Fibroblast of lung (primary cell): ENCODE measurements around the gene USP47. TPM values are rescaled to one million over a fixed set of nuclear protein-coding genes. Genes with fewer than 3 reads are reported as not detected.

ENCODE experiments used
- DNase-seq, 2 donors: peaks; one replicate each; pipeline versions ENCODE4 v3.0.0 to v3.0.0-alpha.2; 2010; ENCODE audit warnings: low read depth in 2 of 2
- H2AFZ ChIP-seq: 2 replicates; pipeline ENCODE4 v1.5.1; 2012; ENCODE audit warnings: low read length, control low read depth, inconsistent platforms
- H3K27ac ChIP-seq: 2 replicates; pipeline ENCODE4 v1.5.1; 2011; ENCODE audit warnings: low read length, control low read depth; ENCODE audit not compliant: insufficient read depth
- H3K27me3 ChIP-seq: 2 replicates; pipeline ENCODE4 v1.5.1; 2011; ENCODE audit warnings: mild to moderate bottlenecking, low read length; ENCODE audit not compliant: control insufficient read depth, insufficient read depth
- H3K36me3 ChIP-seq: 2 replicates; pipeline ENCODE4 v1.5.1; 2011; ENCODE audit warnings: low read length; ENCODE audit not compliant: control insufficient read depth, insufficient read depth
- H3K4me1 ChIP-seq: 2 replicates; pipeline ENCODE4 v1.5.1; 2011; ENCODE audit warnings: low read length; ENCODE audit not compliant: control insufficient read depth, insufficient read depth; ENCODE audit errors: extremely low read depth
- H3K4me2 ChIP-seq: 2 replicates; pipeline ENCODE4 v1.5.1; 2011; ENCODE audit warnings: low read length, control low read depth; ENCODE audit not compliant: insufficient read depth; ENCODE audit errors: extremely low read depth
- H3K4me3 ChIP-seq, 4 experiments: fragments of 200-600 bp in 1 of 4; sonication (generic) in 1 of 4; replicated peaks in 1 of 4; 2 replicates each; pipeline ENCODE4 v1.5.1; 2011 to 2016; ENCODE audit warnings: low read length in 4 of 4, low read depth in 3 of 4, mild to moderate bottlenecking in 3 of 4, control low read depth in 2 of 4, inconsistent platforms in 1 of 4, mixed read lengths in 1 of 4; ENCODE audit not compliant: insufficient read depth in 1 of 4; ENCODE audit errors: control extremely low read depth in 1 of 4
- H3K79me2 ChIP-seq: 2 replicates; pipeline ENCODE4 v1.5.1; 2012; ENCODE audit warnings: mild to moderate bottlenecking, low read length, inconsistent platforms; ENCODE audit not compliant: control insufficient read depth, insufficient read depth
- H3K9ac ChIP-seq: 2 replicates; pipeline ENCODE4 v1.5.1; 2011; ENCODE audit warnings: mild to moderate bottlenecking, low read length, control low read depth; ENCODE audit not compliant: insufficient read depth
- H3K9me3 ChIP-seq: 2 replicates; pipeline ENCODE4 v1.5.1; 2012; ENCODE audit warnings: low read depth, low read length; ENCODE audit not compliant: control insufficient read depth, insufficient read depth
- H4K20me1 ChIP-seq: 2 replicates; pipeline ENCODE4 v1.5.1; 2011; ENCODE audit warnings: low read length; ENCODE audit not compliant: control insufficient read depth, insufficient read depth; ENCODE audit errors: extremely low read depth
- EZH2 ChIP-seq: IDR thresholded peaks from 2 replicates; pipeline ENCODE4 v1.5.1; 2012; ENCODE audit warnings: low read length, control low read depth, mild to moderate bottlenecking; ENCODE audit errors: missing control alignments
- polyA plus RNA-seq, 2 donors: library from polyadenylated mRNA; depleted of rRNA in 1 of 2; stranded (reverse) in 1 of 2; unstranded in 1 of 2; fragments of >200 nt; gene quantifications; 2 replicates each; pipeline ENCODE4 v1.2.1, GENCODE V29; 2011 to 2012; ENCODE audit warnings: missing spikeins in 1 of 2
- total RNA-seq: library from RNA; depleted of rRNA; stranded (reverse); fragments of >200 nt; gene quantifications from 2 replicates; pipeline ENCODE4 v1.2.1, GENCODE V29; 2014
- TF ChIP-seq, protein P1 (sequence below), 2 donors: IDR thresholded peaks in 1 of 2; conservative IDR thresholded peaks in 1 of 2; 1 replicate in 1 of 2; 2 replicates in 1 of 2; pipeline ENCODE4 v1.5.1; 2011 to 2012; ENCODE audit warnings: low read length in 2 of 2, control low read depth in 1 of 2, inconsistent platforms in 1 of 2, low read depth in 1 of 2, mild to moderate bottlenecking in 1 of 2

The USP47 gene
- total and polyA plus RNA-seq, 2 donors (not counting 1 experiment from before 2014, with no cell fraction given), result 40.3 to 162 TPM

DNA sequence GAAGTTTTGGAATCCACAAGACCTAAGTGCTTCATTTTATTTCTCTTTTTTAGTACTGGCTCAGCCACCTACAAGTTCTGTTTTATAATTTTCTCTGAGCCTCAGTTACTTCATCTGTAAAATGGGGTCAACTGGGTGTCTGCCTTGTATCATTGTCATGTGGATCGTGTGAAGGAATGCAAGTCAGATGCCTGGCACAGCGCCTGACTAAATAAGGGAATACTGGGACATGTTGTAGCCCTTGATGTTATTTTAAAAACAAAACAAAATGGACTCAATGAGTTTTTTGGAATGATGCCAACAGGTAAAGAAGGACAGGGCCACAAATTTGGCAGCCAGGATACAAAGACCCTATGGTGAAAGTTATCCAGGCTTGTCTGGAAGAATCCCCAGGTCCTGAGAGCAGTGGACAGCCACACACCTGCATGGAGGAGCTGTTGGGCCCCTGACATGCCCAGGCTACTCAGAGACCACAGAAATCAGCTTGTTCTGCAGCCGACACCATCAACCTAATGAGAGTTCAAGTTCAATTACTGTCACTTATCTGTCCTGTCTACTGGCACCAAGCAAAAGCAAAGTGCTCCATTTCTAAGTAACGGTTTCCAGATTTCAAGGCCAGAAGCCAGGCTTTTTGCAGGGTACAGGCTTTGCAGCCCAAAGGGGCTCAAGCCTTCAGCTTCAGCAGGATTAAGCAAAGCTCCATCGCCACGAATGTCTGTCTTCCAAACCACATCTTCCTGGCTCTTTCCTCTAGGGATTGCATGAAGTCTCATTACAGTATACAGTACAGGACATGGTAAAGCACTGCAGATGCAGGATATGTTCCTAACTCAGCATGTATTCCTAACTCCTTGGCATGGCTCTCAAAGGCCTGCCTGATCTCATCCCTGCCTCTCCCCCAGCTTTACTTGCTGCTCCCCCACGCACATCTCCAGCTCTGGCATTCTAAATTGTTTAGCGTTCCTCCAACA lies 148.3 kb downstream of the USP47 start:
- peak in 1 of 2 donors; percentile 38 for DNase-seq

DNA sequence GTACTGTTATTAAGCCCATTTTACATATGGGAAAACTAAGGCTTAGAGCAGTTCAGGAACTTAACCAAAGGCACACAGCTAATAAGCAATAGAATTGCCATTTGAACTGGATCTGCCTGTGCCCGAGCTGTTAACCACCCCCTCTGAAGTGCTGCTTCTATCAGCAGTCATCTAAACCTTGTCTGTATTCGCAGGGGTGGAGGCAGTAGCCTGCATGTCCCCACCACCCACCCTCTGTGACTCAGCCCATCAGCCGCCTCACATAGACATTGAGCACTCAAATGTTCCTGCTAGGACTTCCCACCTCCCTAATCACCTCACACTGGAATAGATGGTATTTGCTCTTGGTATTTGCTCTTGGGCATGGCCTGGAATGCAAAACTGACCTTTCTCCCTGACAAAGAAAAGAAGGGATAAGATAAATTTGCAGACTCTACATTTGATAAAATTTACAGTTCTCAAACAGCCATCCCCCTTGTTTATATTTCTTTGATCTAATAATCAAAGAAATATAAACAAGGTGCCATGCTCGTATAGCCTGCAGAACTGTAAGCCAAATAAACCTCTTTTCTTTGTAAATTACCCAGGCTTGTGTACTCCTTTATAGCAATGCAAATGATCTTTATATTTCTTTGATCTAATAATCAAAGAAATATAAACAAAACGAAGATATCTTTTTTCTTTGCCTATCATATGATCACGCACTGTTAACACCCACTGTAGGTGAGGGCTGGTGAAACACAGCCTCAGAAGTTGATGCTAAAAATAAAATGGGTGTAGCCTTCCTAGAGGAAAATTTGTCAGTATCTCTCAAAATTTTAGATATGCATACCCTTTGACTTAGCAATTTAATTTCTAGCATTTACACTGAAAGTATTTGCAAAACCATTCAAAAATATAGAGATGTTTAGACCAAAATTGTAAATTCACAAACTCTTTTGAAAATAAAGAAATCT lies 150.8 kb downstream of the USP47 start:
- H4K20me1 ChIP-seq, result no peaks in the 10 kb centered on the region
- peak in 1 of 2 donors; percentile 79 for DNase-seq
- H3K36me3 ChIP-seq, result peaks cover 17% of the 10 kb centered on the region
- H3K4me1 ChIP-seq, result peaks cover 34% of the 10 kb centered on the region
- no peak overlapping the region for H3K9ac ChIP-seq
- H2AFZ ChIP-seq, result no peak overlapping the region
- no peak overlapping the region for H3K4me2 ChIP-seq
- TF ChIP-seq, protein P1, sequence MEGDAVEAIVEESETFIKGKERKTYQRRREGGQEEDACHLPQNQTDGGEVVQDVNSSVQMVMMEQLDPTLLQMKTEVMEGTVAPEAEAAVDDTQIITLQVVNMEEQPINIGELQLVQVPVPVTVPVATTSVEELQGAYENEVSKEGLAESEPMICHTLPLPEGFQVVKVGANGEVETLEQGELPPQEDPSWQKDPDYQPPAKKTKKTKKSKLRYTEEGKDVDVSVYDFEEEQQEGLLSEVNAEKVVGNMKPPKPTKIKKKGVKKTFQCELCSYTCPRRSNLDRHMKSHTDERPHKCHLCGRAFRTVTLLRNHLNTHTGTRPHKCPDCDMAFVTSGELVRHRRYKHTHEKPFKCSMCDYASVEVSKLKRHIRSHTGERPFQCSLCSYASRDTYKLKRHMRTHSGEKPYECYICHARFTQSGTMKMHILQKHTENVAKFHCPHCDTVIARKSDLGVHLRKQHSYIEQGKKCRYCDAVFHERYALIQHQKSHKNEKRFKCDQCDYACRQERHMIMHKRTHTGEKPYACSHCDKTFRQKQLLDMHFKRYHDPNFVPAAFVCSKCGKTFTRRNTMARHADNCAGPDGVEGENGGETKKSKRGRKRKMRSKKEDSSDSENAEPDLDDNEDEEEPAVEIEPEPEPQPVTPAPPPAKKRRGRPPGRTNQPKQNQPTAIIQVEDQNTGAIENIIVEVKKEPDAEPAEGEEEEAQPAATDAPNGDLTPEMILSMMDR (conservative IDR thresholded peaks at IDR 0.05 in 1 of 2, IDR thresholded peaks at IDR 0.05 in 1 of 2; ENCODE audit: low read depth in 1 of 2, low read length in 2 of 2), result no peak
- TF ChIP-seq EZH2, result no peak
- H3K79me2 ChIP-seq, result peaks cover 11% of the 10 kb centered on the region
- no peak overlapping the region for H3K4me3 ChIP-seq
- H3K27me3 ChIP-seq, result no peaks in the 10 kb centered on the region
- no peak overlapping the region for H3K27ac ChIP-seq
- H3K9me3 ChIP-seq, result no peaks in the 10 kb centered on the region

More for the DNA sequence above, 148.3 kb downstream of the USP47 start:
- H3K9me3 ChIP-seq, result no peaks in the 10 kb centered on the region
- H3K36me3 ChIP-seq, result peaks cover 4% of the 10 kb centered on the region
- no peaks in the 10 kb centered on the region for H3K27me3 ChIP-seq
- no peak overlapping the region for H2AFZ ChIP-seq
- no peak overlapping the region for H3K4me2 ChIP-seq
- no peak overlapping the region for H3K9ac ChIP-seq
- no peak for TF ChIP-seq EZH2
- TF ChIP-seq, protein P1 (conservative IDR thresholded peaks at IDR 0.05 in 1 of 2, IDR thresholded peaks at IDR 0.05 in 1 of 2; ENCODE audit: low read depth in 1 of 2, low read length in 2 of 2), result no peak
- H3K79me2 ChIP-seq, result peaks cover 12% of the 10 kb centered on the region
- H3K4me1 ChIP-seq, result peaks cover 52% of the 10 kb centered on the region
- H3K27ac ChIP-seq, result no peak overlapping the region
- H4K20me1 ChIP-seq, result no peaks in the 10 kb centered on the region
- no peak overlapping the region for H3K4me3 ChIP-seq

DNA sequence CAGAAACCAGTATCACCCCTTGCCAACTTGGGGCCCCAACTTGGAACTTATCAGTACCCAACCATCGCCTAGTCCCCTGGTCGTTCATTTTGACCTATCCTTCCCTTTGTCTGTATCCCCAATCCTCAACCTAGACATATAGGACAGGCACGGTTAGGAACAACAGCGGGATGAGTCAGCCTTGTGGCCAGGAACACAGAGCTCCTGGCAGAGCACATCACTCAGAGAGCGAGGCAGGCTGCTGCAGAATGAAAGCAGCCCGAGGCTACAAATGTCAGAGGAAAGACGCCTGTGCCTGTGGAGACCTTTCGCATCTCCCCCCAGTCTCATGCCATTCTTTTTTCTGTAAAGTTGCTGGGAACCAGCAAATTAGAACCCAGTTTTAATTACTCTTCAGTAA lies 152.1 kb downstream of the USP47 start:
- H4K20me1 ChIP-seq, result no peaks in the 10 kb centered on the region
- peak overlapping the region; percentile 1 for H3K4me2 ChIP-seq
- H3K9me3 ChIP-seq, result no peaks in the 10 kb centered on the region
- peaks cover 23% of the 10 kb centered on the region for H3K36me3 ChIP-seq
- no peak overlapping the region for H3K4me3 ChIP-seq
- H3K79me2 ChIP-seq, result peaks cover 13% of the 10 kb centered on the region
- no peak overlapping the region for H3K9ac ChIP-seq
- no peaks in the 10 kb centered on the region for H3K27me3 ChIP-seq
- TF ChIP-seq, protein P1 (conservative IDR thresholded peaks at IDR 0.05 in 1 of 2, IDR thresholded peaks at IDR 0.05 in 1 of 2; ENCODE audit: low read depth in 1 of 2, low read length in 2 of 2), result no peak
- no peak for TF ChIP-seq EZH2
- no peak overlapping the region for H2AFZ ChIP-seq
- peaks cover 29% of the 10 kb centered on the region for H3K4me1 ChIP-seq
- no peak overlapping the region for H3K27ac ChIP-seq
- DNase-seq, result peak; percentile 75 to 87
